ENCODE measurements around the gene TMEM9B. TPM values are rescaled to one million over a fixed set of nuclear protein-coding genes. Genes with fewer than 3 reads are reported as not detected.

Gene TMEM9B
- total RNA-seq, 1 experiment from 2014 or later = 29.6 TPM

DNA sequence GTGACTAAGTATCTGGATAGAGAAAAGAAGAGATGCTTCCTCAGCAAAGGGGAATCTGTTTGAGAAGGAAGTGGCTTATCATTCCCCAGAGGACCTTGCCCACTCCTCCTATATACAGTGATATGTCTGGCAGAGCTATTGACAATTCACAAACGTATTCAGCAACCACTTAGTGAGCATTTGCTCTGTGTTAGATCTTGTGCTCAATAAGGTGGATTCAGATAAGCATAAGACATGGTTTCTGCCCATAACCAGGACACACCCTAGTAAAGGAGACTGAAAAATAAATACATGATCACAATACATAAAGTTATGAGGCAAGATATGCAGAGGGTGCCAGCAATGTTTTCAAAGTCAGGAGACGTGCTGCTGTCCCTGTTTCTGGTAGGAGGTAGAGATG lies 1.4 kb downstream of the TMEM9B start:
- H3K27ac Mint-ChIP-seq (ENCODE audit: unreplicated experiment) = peak overlapping the region; percentile 48
- H3K4me3 Mint-ChIP-seq (ENCODE audit: unreplicated experiment) = peak overlapping the region; percentile 84
- no peaks in the 10 kb centered on the region for H3K9me3 Mint-ChIP-seq (ENCODE audit: unreplicated experiment)
- no TSS peak for BruUV-seq (replicated peaks)
- intact Hi-C loops (cut with micrococcal nuclease; ENCODE audit: unreplicated experiment) = no loop called here
- DNase-seq = no peak
- no peaks in the 10 kb centered on the region for H3K27me3 Mint-ChIP-seq (ENCODE audit: insufficient read depth, unreplicated experiment)
- no peaks in the 10 kb centered on the region for H3K27me3 ChIP-seq (replicated peaks; ENCODE audit: control insufficient read depth, insufficient read depth, low read length)
- H3K36me3 ChIP-seq (ENCODE audit: control insufficient read depth, insufficient read depth, low read length) = no peaks in the 10 kb centered on the region
- no peaks in the 10 kb centered on the region for H3K36me3 Mint-ChIP-seq (ENCODE audit: insufficient read depth, unreplicated experiment)
- ChIA-PET CTCF (interaction anchor here (0.8 kb wide), 1 partner anchor 175 kb away, joined by 3 read pairs; no protein-coding TSS in a partner anchor), POLR2A (no interaction called here)
- H3K4me1 ChIP-seq = no peaks in the 10 kb centered on the region
- H3K4me1 Mint-ChIP-seq (ENCODE audit: low read depth, unreplicated experiment) = peaks cover 6% of the 10 kb centered on the region
- TF ChIP-seq, protein P1, sequence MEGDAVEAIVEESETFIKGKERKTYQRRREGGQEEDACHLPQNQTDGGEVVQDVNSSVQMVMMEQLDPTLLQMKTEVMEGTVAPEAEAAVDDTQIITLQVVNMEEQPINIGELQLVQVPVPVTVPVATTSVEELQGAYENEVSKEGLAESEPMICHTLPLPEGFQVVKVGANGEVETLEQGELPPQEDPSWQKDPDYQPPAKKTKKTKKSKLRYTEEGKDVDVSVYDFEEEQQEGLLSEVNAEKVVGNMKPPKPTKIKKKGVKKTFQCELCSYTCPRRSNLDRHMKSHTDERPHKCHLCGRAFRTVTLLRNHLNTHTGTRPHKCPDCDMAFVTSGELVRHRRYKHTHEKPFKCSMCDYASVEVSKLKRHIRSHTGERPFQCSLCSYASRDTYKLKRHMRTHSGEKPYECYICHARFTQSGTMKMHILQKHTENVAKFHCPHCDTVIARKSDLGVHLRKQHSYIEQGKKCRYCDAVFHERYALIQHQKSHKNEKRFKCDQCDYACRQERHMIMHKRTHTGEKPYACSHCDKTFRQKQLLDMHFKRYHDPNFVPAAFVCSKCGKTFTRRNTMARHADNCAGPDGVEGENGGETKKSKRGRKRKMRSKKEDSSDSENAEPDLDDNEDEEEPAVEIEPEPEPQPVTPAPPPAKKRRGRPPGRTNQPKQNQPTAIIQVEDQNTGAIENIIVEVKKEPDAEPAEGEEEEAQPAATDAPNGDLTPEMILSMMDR (IDR thresholded peaks at IDR 0.05; ENCODE audit: insufficient read depth in 1 of 2, low read depth in 1 of 2, low read length in 1 of 2, severe bottlenecking in 1 of 2, unreplicated experiment in 1 of 2) = no peak
- H3K9me3 ChIP-seq = no peaks in the 10 kb centered on the region
- H3K4me3 ChIP-seq (ENCODE audit: low read depth, low read length) = no peak overlapping the region

DNA sequence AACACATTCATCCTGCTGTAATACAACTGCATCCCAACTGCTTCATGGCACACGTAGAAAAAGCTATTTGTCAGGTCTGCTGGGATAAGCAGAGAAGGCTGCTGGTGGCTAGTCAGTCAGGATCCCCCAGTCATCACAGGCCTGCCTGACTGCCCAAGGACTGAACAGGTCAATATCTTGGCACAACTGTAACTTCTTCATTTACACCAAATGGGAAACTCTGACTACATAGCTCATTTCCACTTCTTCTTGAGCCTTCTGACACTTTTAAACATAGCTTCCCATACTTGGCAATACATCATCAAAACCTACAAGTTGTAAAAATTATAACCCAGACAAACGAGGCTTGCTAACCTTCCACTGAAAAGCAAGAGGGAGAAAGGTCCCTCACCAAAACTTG lies 2.8 kb downstream of the TMEM9B start:
- intact Hi-C loops (cut with micrococcal nuclease; ENCODE audit: unreplicated experiment) = no loop called here
- no TSS peak for BruUV-seq (replicated peaks)
- Histone ChIP-seq H3K27me3 (replicated peaks; ENCODE audit: control insufficient read depth, insufficient read depth, low read length) (no peaks in the 10 kb centered on the region), H3K9me3 (no peaks in the 10 kb centered on the region), H3K4me1 (no peaks in the 10 kb centered on the region), H3K4me3 (ENCODE audit: low read depth, low read length) (no peak overlapping the region), H3K36me3 (ENCODE audit: control insufficient read depth, insufficient read depth, low read length) (no peaks in the 10 kb centered on the region)
- no peak overlapping the region for H3K4me3 Mint-ChIP-seq (ENCODE audit: unreplicated experiment)
- no peak for DNase-seq
- H3K4me1 Mint-ChIP-seq (ENCODE audit: low read depth, unreplicated experiment) = peaks cover 6% of the 10 kb centered on the region
- ChIA-PET CTCF (interaction anchor here (0.6 kb wide), 1 partner anchor 26 kb away, joined by 4 read pairs; no protein-coding TSS in a partner anchor), POLR2A (no interaction called here)
- TF ChIP-seq, protein P1 (IDR thresholded peaks at IDR 0.05; ENCODE audit: insufficient read depth in 1 of 2, low read depth in 1 of 2, low read length in 1 of 2, severe bottlenecking in 1 of 2, unreplicated experiment in 1 of 2) = no peak
- no peak overlapping the region for H3K27ac Mint-ChIP-seq (ENCODE audit: unreplicated experiment)
- no peaks in the 10 kb centered on the region for H3K9me3 Mint-ChIP-seq (ENCODE audit: unreplicated experiment)
- H3K36me3 Mint-ChIP-seq (ENCODE audit: insufficient read depth, unreplicated experiment) = peaks cover 5% of the 10 kb centered on the region
- no peaks in the 10 kb centered on the region for H3K27me3 Mint-ChIP-seq (ENCODE audit: insufficient read depth, unreplicated experiment)

DNA sequence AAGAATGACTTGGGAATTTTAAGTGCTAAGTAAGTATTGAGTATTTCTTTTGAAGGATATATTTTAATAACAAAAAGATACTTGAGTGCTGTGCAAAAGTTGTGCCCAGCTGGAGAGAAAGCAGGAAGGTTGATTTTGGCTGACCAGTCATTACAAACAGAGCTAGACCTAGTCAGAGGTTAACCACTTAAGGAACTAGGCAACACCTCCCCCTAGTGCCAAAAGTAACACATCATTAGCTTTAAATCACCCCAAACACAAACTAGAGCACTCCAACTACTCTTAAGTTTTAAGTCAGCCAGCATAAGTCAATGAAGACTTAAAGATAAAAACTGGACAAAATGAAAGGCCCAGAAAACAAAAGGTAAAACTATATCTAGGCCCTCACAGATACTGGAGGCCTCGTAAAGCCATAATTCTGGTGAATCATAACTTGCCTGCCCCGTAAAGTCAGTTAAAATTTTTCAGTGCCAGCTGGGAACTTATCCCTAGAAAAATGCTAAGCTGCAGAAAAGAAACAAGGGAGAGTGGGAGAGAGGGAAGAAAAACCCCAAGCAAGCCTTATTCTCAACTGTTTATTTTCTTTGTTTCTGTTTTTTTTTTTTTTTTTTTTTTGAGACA lies 4.6 kb downstream of the TMEM9B start:
- no peaks in the 10 kb centered on the region for H3K36me3 ChIP-seq (ENCODE audit: control insufficient read depth, insufficient read depth, low read length)
- intact Hi-C loops (cut with micrococcal nuclease; ENCODE audit: unreplicated experiment) = loop anchor here (1.0 to 2.0 kb wide), 6 partner anchors 24 to 271 kb away; no protein-coding TSS in a partner anchor
- ChIA-PET CTCF (interaction anchor here (0.5 to 2.1 kb wide), 33 partner anchors 17 to 736 kb away, joined by 3 to 42 read pairs (median 4); partner anchors contain the start of genes AKIP1, ASCL3, RPL27A and TRIM66), POLR2A (interaction anchor here (0.7 to 1.3 kb wide), 3 partner anchors 271 to 281 kb away, joined by 3 to 8 read pairs (median 6); partner anchors contain the start of genes RPL27A and TRIM66)
- H3K36me3 Mint-ChIP-seq (ENCODE audit: insufficient read depth, unreplicated experiment) = peaks cover 14% of the 10 kb centered on the region
- TF ChIP-seq, protein P1 (IDR thresholded peaks at IDR 0.05; ENCODE audit: insufficient read depth in 1 of 2, low read depth in 1 of 2, low read length in 1 of 2, severe bottlenecking in 1 of 2, unreplicated experiment in 1 of 2) = peak; percentile 62 to 75
- no peaks in the 10 kb centered on the region for H3K9me3 ChIP-seq
- BruUV-seq (replicated peaks) = no TSS peak
- no peaks in the 10 kb centered on the region for H3K27me3 ChIP-seq (replicated peaks; ENCODE audit: control insufficient read depth, insufficient read depth, low read length)
- DNase-seq = peak; percentile 46 to 74
- no peaks in the 10 kb centered on the region for H3K27me3 Mint-ChIP-seq (ENCODE audit: insufficient read depth, unreplicated experiment)
- H3K27ac Mint-ChIP-seq (ENCODE audit: unreplicated experiment) = no peak overlapping the region
- peaks cover 6% of the 10 kb centered on the region for H3K4me1 Mint-ChIP-seq (ENCODE audit: low read depth, unreplicated experiment)
- H3K4me3 Mint-ChIP-seq (ENCODE audit: unreplicated experiment) = no peak overlapping the region
- H3K4me3 ChIP-seq (ENCODE audit: low read depth, low read length) = no peak overlapping the region
- no peaks in the 10 kb centered on the region for H3K9me3 Mint-ChIP-seq (ENCODE audit: unreplicated experiment)
- no peaks in the 10 kb centered on the region for H3K4me1 ChIP-seq

All from Caco-2 (cell line).